GM19397 (cell line): Measurements from ENCODE around the gene SLX9.
"Not testable (repeated sequence)": the region's sequence is repeated elsewhere in the genome, so short reads cannot be mapped to it uniquely, and the experiment has no call there.

Experiments
- ATAC-seq: cut with Tn5 transposase; IDR thresholded peaks from one replicate; pipeline ENCODE4 v1.9.1; 2021; ENCODE audit warnings: mild to moderate bottlenecking, moderate library complexity; ENCODE audit not compliant: unreplicated experiment

Gene SLX9

DNA sequence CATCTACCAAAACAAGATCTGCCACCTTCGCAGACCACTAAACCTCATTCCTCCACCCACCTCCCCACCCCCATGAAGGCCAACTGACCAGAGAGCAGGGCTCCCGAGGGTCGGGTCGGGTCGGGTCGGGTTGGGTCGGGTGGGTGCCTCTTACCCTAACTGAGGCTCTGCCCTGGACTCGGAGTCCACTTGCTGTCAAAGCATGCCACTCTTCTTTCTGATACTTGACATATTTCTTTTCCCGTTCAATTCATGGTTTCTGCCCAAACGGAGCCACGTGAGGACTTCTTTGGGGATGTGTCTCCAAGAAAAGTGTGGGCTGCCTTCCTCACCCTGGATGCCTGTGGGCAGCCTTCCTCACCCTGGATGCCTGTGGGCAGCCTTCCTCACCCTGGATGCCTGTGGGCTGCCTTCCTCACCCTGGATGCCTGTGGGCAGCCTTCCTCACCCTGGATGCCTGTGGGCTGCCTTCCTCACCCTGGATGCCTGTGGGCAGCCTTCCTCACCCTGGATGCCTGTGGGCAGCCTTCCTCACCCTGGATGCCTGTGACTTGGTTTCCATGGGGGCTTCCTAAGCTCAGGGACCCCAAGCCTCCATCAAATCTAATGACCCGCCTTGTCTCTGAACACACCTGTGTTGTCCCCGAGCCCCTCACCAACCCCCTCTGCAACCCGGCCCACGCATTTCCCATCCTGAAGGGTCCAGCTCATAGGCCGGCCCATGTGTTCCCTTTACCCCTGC is 11.2 kb upstream of the SLX9 start:
- not testable (repeated sequence) for ATAC-seq

DNA sequence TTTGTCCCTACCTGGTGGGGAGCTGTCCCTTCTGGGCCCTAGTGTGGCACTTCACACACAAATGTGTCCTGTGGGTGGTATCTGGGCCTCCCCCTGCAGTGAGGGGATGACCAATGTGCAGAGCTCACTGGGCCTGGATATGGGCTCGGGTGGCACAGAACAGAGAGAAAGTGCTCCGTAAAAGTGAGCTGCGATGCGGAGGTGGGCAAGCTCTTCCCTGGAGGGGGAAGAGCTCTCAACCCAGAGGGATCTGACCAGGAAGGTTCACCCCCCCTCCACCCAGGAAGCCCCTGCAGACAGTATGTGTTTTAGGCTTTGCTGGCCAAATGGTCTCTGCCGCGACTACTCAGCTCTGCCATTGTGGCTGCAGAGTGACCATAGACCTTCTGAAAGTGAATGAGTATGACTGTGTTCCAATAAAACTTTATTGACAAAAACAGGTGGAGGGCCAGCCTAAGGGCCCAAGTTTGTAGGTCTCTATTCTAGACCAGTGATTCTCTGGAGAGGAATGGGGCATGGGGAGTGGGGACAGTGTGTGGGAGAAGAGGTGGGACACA is 10.5 kb upstream of the SLX9 start:
- ATAC-seq, result no peak

DNA sequence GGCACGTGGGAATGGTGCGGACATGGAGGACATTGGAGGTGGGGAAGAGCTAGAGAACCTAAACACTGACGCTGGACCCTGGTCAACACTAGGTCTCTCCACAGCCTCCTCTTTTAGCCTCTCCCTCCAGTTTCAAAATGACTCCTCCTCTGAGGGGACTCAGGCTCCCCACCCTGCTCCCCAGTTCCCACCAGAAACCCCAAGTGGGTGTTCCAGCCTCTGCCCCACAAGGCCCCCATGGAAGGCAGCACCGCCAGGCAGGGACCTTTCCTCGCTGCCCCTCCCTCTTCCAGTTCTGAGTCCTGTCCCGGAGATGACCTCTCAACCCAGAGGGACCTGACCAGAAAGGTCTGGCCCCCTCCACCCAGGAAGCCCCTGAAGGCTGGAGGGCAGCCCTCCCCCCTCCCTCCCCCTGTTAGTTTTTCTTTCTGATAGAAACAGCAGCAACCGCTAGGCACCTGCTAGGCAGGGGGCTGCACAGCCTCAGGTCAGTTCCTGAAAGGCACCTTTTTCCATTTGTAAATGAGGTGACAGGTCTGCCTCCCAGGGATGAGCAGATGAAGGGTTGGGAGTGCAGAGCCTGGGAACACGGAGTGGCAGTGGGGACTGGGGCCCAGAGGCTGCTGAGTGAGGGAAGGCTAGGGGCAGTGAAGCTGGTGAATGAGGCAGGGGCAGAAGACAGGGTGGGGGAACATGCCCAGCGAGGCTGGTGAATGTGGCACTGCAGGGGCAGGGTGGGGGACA is 9.9 kb upstream of the SLX9 start:
- no peak for ATAC-seq

DNA sequence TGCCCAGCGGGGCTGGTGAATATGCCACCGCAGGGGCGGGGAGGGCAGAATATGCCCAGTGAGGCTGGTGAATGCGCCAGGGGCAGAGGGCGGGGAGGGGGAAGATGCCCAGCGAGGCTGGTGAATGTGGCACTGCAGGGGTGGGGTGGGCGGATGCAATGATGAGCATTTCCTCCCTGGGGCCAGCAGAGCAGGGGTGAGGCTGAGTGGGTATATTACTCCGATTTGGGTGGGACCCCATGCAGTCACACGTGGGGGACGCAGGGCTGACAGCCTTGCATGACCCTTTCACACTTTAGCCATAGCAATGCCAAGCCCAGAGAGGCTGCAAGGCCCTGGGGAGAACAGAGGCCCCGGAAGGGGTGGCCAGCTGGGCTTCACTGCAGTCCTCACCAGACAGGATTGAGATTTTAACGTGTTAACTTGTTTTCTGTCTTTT is 9.3 kb upstream of the SLX9 start:
- no peak for ATAC-seq

DNA sequence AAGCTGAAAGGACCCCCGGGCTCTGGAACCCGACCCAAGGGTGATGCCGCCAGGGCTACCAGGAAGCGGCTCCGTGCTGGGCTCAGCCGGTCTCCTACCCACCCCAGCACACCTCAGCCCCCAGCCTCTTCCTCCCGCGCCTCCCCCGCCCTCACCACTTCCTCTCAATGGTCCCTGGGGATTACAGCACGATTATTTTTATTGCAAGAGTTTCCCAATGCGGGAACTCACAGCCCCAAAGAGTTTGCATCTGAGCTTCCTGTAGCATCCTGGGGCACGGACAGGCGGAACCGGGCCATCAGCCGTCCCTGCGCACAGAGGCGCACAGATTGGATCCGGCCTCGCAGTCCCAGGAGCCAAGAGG is 8.7 kb upstream of the SLX9 start:
- no peak for ATAC-seq

DNA sequence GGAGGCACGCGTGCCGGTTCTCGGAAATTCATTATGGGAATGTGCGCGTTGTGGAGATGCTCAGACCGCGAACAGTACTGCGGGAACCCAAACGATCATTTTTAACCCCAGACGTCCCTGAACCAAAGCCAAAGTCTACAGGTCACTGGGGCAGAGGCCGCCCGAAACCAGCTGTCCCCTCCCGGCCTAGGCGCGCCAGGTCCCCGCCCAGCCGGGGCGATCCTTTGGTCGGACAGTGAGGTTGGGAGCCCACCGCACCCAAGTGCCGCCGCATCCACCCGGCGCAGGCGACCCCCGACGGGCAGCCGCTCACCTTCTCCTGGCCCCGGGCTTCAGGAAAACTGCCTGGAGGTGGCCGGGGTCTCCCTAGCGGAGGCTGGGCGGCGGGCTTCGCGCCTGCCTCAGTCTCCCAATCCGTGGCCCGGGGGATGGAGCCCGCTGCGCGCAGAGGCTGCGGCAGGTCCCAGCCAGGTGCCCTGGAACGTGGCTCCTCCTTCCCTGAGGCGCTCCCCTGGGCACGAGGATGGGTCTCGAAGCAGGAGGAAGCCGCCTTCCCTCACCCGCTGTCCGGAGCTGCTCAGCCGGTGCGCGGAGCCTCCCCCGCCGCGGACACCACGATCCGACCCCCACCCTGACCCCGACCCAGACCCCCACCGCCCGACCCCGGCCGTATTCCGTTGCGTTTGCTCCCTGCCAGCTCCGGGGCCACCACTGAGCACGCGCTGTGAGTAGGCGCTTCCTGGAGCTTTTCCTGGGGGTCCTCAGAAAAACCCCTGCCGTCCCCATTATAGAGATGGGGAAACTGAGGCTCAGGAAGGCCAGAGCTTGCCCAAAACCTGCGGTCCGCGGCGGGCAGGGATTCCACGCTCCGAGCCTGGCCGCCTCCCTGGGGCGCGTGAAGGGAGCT is 8.1 kb upstream of the SLX9 start:
- ATAC-seq, result no peak

DNA sequence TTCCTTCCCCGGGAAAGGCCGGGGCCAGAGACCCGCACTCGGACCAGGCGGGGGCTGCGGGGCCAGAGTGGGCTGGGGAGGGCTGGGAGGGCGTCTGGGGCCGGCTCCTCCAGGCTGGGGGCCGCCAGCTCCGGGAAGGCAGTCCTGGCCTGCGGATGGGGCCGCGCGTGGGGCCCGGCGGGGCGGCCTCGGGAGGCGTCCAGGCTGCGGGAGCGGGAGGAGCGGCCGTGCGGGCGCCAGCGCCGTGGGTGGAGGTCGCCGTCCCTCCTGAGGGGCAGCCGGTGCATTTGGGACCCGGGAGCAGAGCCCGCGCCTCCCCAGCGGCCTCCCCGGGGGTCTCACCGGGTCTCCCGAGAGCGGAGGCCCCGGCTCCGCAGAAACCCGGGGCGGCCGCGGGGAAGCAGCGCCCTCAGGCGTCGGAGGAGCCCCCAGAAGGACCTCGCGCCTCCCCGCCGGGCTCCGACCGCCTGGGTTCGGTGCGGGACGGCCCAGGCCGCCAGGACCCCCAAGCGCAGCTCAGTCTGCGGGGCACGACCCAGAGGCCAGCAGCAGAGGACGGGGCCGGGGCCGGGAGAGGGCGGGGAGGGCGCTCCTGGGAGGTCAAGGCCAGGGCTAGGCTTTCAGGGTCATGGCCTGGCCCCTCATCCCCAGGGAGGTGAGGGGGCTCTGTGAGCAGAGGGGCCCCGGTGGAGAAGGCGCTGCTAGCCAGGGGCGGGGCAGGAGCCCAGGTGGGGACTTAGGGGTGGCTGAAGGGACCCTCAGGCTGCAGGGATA is 7.2 kb upstream of the SLX9 start:
- peak; percentile 38 for ATAC-seq

DNA sequence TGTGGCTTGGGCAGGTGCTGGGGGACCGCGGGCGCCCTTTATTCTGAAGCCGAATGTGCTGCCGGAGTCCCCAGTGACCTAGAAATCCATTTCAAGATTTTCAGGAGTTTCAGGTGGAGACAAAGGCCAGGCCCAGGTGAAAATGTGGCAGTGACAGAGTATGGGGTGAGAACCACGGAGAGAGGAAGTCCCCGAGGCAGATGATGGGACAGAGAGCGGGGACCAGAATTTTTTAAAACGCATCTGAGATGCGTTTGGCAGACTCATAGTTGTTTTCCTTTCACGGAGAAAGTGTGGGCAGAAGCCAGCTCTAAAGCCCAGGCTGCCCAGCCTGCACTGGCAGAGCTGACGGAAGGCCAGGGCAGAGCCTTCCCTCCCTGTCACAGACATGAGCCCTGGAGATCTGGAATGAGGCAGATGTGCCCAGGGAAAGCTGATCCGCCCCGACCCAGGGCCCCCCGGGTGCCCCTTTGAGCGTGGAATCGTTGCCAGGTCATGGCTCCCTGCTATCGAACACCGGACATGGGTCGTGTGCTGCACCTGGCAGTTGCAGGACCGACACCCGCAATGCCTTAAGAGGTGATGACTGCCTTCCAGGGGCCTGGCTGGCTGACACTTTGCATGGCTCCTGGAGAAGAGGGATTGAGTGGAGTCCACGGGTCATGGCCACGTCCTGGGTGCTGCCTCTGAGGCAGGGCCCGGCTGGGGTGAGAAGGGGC is 6.5 kb upstream of the SLX9 start:
- ATAC-seq, result no peak

DNA sequence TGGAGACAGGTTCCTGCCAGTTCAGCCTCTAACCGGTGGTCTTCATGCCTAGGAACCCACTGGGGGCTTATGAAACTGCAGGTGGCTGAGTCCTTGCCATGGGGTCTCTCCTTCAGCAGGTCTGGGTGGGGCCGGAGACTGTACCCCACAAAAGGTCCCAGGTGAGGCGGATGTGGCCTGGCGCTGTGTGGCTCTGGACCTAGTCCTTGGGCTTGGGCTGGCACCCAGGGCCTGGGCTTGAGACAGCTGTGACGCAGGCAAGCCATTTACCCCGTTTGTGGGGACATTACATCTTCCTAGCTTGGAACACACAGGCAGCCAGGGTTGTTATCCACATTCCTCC is 5.9 kb upstream of the SLX9 start:
- ATAC-seq, result no peak

DNA sequence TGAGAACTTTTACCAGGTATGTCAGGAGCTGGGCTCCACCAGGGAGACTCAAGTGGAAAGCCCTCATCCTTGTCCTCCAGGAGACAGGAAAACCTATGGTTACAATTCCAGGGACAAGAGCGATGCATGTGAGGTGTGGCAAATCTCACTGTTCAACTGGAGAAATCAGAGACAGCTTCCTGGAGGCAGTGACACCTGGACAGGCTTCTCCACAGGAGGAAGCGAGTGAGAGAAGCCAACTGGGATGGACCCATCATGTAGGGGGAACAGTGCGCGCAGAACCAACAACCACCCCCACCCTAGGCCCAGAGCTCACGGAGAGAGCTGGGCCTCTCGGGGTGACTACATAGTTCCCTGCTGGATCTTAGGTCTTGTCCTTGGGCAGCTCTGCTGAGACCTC is 5.6 kb upstream of the SLX9 start:
- no peak for ATAC-seq

DNA sequence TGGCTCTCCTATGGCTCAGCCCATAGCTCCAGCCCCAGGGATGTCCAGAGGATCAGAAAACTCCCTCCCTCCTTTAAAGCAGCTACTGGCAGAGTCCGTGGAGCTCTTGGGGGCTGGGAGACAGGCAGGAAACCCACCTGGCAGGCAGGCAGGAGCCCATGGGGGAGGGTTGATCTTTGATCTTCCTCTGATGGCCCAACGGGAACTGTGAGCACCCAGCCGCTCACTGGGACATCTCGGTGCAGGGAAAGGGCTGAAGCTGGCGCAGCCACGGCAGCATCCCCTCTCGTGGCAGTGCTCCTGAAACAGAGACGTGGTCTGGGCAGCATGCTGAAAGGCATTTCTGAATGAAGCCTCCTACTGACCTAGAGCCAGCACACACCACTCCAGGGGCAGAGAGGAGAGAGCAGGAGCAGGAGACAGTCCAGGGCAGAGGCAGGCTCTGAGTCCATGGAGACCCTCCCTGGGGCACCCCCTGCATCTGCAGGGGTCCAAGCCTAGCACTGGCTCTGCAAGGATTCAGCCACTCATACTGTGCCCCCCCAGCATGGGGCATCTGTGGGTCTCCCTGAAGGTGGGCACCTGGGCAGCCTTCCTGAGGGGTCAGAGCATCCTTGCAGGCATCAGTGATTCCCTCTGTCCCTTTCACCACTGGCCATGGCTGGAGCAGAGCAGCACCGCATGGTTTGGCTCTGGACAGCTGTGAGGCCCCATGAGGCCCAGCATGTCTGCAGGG is 4.9 kb upstream of the SLX9 start:
- no peak for ATAC-seq

DNA sequence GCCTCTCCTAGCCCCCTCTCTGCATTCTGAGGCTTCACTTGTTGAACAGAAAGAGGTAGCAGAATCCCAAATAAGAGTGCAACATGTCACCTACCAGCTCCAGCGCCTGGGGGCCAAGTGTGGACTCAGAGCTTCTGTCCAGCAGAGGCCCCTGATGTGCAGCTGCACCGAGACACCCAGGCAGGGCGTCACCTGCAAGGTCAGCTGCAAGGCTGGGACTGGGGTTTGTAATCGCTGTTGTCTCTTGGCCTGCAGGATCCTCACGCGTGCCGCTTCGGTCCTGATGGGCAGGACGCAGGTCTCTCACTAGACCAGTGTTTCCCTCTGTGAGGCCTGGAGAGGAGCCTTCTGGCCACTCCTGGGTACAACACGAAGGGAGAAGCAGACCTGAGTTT is 4.3 kb upstream of the SLX9 start:
- no peak for ATAC-seq

DNA sequence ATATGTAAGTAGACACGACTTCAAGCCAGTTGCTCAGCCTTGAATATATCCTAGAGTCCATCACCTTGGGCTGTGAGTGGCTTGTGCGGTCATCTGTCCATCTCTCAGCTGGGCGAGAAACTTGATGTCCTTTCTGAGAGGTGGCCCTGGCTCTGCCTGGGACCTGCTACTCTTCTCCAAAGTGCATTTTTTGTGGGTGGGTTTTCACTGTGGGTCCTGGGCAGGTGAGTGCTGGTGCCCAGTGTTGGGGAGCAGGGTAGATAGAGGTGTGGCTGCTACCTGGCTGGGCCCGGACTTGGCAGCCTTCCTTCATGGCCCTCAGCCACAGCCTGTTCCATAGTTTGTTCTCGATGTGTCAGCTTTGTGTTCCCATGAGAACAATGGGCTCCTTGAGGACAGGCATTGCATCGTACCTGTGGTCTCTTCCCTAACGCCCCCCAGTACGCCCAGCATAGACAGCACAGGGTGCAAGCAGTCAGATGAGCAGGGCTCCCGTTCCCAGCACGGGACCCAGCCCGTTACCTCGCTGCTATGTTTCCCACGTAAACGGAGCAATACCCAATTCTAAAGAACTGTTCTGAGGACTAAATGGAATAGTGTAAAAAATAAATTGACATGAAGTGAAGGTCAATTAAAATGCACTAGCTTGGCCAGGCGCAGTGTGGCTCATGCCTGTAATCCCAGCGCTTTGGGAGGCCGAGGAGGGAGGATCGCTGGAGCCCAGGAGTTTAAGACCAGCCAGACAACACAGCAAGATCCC is 877 bp upstream of the SLX9 start:
- no peak for ATAC-seq

DNA sequence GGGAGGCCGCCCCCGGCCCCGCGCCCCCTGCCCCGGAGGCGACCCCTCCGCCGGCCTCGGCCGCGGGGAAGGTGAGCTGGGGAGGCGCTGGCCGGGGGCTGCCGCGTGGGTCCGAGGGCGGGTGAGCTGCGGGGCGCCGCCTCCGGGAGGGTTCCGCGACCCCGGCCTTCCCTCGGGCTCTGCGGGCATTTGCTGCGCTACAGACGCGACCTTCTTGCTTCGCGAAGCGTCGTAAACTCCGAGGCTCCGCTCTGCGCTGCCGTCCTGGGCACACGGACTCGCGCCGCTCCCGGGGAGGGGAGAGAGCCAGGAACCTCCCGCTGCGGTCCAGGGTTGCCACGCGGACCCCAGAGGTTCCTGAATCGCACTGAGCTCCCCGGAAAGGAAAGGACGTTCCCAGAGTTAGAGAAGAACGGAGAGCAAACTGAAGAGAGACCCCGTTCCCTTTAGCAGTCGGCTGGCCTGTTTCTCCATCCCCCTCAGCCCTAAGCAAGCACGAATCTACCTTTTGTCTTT is 345 bp downstream of the SLX9 start:
- peak; percentile 39 for ATAC-seq

DNA sequence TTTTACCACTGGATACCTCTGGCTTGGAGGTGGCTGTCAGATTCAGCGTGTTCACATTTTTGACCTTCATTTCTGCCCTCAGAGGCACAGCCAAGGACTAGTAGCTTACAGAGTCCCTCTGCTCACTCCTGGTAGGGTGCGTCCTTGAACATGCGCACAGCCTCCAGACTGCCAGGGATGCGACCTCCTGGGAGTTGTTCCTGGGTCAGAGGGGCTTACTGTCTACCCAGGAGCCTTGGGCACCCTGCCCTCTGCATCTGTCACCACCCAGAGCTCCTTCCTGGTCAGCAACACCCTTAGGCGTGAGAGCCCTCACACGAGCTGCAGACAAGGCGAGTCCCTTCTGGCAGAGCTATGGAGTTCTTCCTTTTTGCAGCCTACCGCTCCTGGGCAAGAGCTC is 1.7 kb downstream of the SLX9 start:
- no peak for ATAC-seq

DNA sequence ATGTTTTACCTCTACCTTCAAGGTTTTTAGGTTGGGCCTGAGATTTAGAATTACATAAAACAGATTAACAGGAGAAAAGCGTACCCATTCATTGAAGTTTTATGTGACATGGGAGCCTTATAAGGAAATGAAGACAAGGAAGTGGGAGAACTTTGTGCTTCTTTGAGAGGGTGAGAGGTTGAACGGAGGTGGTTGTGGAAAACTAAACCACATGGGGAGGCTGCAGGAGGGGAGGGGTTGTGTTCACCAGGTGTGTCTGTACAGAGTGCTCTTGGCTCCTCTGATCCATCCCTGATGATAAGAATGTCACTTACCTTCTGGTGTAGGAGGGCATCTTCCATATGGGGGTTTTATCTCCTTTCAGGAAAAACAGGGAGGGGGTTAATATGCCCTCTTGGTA is 2.7 kb downstream of the SLX9 start:
- no peak for ATAC-seq

DNA sequence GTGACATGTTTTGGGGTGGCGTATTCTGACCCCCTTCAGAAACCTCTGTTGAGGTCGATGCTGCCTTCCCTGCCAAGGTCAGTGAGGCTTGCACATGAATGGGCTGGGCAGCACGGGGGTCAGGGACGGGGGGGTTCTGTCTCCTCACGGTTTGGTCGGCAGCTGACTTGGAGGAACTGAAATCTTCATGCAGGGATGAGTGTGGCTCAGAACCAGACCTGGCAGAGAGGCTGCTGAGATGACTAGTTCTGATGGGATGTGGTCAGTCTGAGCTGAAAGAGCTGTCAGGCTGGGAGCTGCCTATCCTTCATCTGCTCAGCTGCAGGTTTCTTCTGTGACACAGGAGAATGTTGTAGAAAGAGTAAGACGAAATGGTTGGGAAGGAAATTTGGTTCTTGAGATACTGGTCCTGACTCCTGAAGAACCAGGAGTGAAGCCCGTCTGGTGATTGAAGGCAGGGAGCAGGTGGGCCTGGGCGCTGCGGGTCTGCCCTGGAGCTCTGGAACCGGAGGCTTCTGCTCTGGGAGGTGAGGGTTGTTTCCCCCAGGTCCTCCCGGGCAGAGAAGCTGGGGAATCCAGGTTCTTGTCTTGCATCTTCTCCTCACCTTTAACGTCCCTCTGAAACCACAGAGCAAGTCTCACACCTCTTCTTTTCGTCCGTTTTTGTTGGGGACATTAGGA is 3.3 kb downstream of the SLX9 start:
- ATAC-seq, result no peak
